HepG2 (cell line): Measurements from ENCODE around the gene HIC1. TPM values are rescaled to one million over a fixed set of nuclear protein-coding genes. Genes with fewer than 3 reads are reported as not detected.

Experiments used
- ATAC-seq: fragments of 200-7000 bp; cut with Tn5 transposase; 3 replicates; pipeline ENCODE4 v1.9.1; 2020; ENCODE audit warnings: mild to moderate bottlenecking, moderate library complexity
- BruUV-seq: library from RNA; stranded (reverse); fragments of 400-500 nt; replicated peaks from 2 replicates; lab custom pipeline; 2021; lab: Mats Ljungman, UMichigan
- CTCF ChIA-PET: fragments of 300-600 bp; formaldehyde crosslinking; extraction: SDS; loops from one replicate; lab custom pipeline; 2021; ENCODE audit warnings: low total read pairs, inconsistent platforms, low intra/inter-chr PET ratio; lab: Yijun Ruan, JAX
- POLR2A ChIA-PET: fragments of 350-600 bp; sonication (Branson Sonifier 250); formaldehyde crosslinking; loops from one replicate; lab custom pipeline; 2020; ENCODE audit warnings: antibody characterized with exemption, inconsistent platforms; lab: Yijun Ruan, JAX
- DNase-seq: peaks from one replicate; pipeline ENCODE4 v3.0.0-alpha.2; 2015; ENCODE audit warnings: low spot score
- FAIRE-seq: peaks from 3 replicates; lab custom pipeline; 2011; peaks lifted over from hg19 to GRCh38; lab: Jason Lieb, UNC
- H2AFZ ChIP-seq: one replicate; pipeline ENCODE4 v1.6.1; 2011; ENCODE audit warnings: low read length, inconsistent platforms
- H3K27ac ChIP-seq: fragments of 300-600 bp; 3 replicates; pipeline ENCODE4 v1.8.0; 2011; ENCODE audit warnings: mixed run types, mild to moderate bottlenecking, mixed read lengths, low read length, inconsistent platforms; ENCODE audit not compliant: insufficient read depth; ENCODE audit errors: extremely low read length
- H3K27me3 ChIP-seq, 2 experiments: fragments of 200-600 bp in 1 of 2; 2 replicates in 1 of 2; 3 replicates in 1 of 2; pipeline versions ENCODE4 v1.6.0 to v1.8.0; 2011; ENCODE audit warnings: low read length in 2 of 2, mild to moderate bottlenecking in 2 of 2, moderate library complexity in 2 of 2, inconsistent platforms in 1 of 2; ENCODE audit not compliant: insufficient read depth in 2 of 2, control insufficient read depth in 1 of 2
- H3K36me3 ChIP-seq, 2 experiments: fragments of 200-600 bp in 1 of 2; replicated peaks in 1 of 2; 2 replicates in 1 of 2; 3 replicates in 1 of 2; pipeline versions ENCODE4 v1.5.1 to v1.8.0; 2011; ENCODE audit warnings: low read length in 2 of 2, inconsistent platforms in 1 of 2; ENCODE audit not compliant: insufficient read depth in 2 of 2, control insufficient read depth in 1 of 2
- H3K4me1 ChIP-seq: 2 replicates; pipeline ENCODE4 v1.5.1; 2012; ENCODE audit warnings: low read length, inconsistent platforms; ENCODE audit not compliant: insufficient read depth
- H3K4me2 ChIP-seq: 2 replicates; pipeline ENCODE4 v1.6.0; 2011; ENCODE audit warnings: low read depth, low read length, inconsistent platforms
- H3K4me3 ChIP-seq, 3 experiments: fragments of 200-600 bp in 1 of 3; sonication (generic), shearing (Covaris generic) in 1 of 3; replicated peaks in 1 of 3; 2 replicates each; pipeline ENCODE4 v1.5.1; 2011 to 2016; ENCODE audit warnings: low read length in 3 of 3, inconsistent platforms in 2 of 3, low read depth in 2 of 3, mild to moderate bottlenecking in 2 of 3, control low read depth in 1 of 3, mixed read lengths in 1 of 3; ENCODE audit not compliant: insufficient read depth in 1 of 3
- H3K79me2 ChIP-seq: one replicate; pipeline ENCODE4 v1.6.1; 2011; ENCODE audit warnings: low read length, inconsistent platforms; ENCODE audit not compliant: insufficient read depth
- H3K9ac ChIP-seq: 2 replicates; pipeline ENCODE4 v1.6.0; 2011; ENCODE audit warnings: mild to moderate bottlenecking, low read depth, low read length, inconsistent platforms; ENCODE audit not compliant: insufficient read depth
- H3K9me3 ChIP-seq: 2 replicates; pipeline ENCODE4 v1.5.1; 2012; ENCODE audit warnings: mild to moderate bottlenecking, low read length
- H4K20me1 ChIP-seq: 2 replicates; pipeline ENCODE4 v1.6.0; 2011; ENCODE audit warnings: inconsistent platforms, mild to moderate bottlenecking, low read length, moderate library complexity; ENCODE audit not compliant: insufficient read depth
- ELF3 ChIP-seq: IDR thresholded peaks from 2 replicates; pipeline ENCODE4 v1.6.1; 2016; ENCODE audit warnings: missing genetic modification reagents, missing compliant biosample characterization
- GTF3A ChIP-seq: sonication (generic); formaldehyde crosslinking; conservative IDR thresholded peaks from 2 replicates; pipeline ENCODE4 v1.4.0; 2020; ENCODE audit warnings: mild to moderate bottlenecking, missing genetic modification reagents
- HNRNPL ChIP-seq: fragments of 200-400 bp; formaldehyde crosslinking; IDR thresholded peaks from 2 replicates; pipeline ENCODE4 v1.6.1; 2017; ENCODE audit warnings: mild to moderate bottlenecking, low read depth, low read length
- PCBP1 ChIP-seq: fragments of 200-400 bp; formaldehyde crosslinking; IDR thresholded peaks from 2 replicates; pipeline ENCODE4 v1.6.1; 2017; ENCODE audit warnings: mild to moderate bottlenecking, low read depth, low read length, borderline replicate concordance
- PCBP2 ChIP-seq: fragments of 200-400 bp; formaldehyde crosslinking; optimal IDR thresholded peaks from 2 replicates; pipeline ENCODE3; 2018; ENCODE audit warnings: low read length, low read depth; ENCODE audit not compliant: poor library complexity, severe bottlenecking
- RFXAP ChIP-seq: sonication (generic); formaldehyde crosslinking; IDR thresholded peaks from 2 replicates; pipeline ENCODE4 v1.4.0; 2020; ENCODE audit warnings: missing genetic modification reagents, borderline replicate concordance
- SAP130 ChIP-seq: IDR thresholded peaks from 2 replicates; pipeline ENCODE4 v1.6.1; 2016; ENCODE audit warnings: low read depth
- STAG1 ChIP-seq: sonication (generic); formaldehyde crosslinking; IDR thresholded peaks from 2 replicates; pipeline ENCODE4 v1.4.0; 2020; ENCODE audit warnings: missing genetic modification reagents
- STAT5B ChIP-seq: sonication (generic); formaldehyde crosslinking; IDR thresholded peaks from 2 replicates; pipeline ENCODE4 v1.4.0; 2020; ENCODE audit warnings: missing genetic modification reagents
- TBP ChIP-seq: sonication (generic); formaldehyde crosslinking; IDR thresholded peaks from 2 replicates; pipeline ENCODE4 v1.5.0; 2020; ENCODE audit warnings: missing genetic modification reagents
- ZFYVE20 ChIP-seq: sonication (generic); formaldehyde crosslinking; IDR thresholded peaks from 2 replicates; pipeline ENCODE4 v1.8.0; 2023; ENCODE audit warnings: low read depth, mild to moderate bottlenecking, moderate library complexity, missing genetic modification reagents, borderline replicate concordance
- ZKSCAN1 ChIP-seq: fragments of 150-350 bp; IDR thresholded peaks from 2 replicates; pipeline ENCODE4 v1.6.1; 2014; ENCODE audit warnings: low read length
- ZNF12 ChIP-seq: sonication (generic); formaldehyde crosslinking; IDR thresholded peaks from 2 replicates; pipeline ENCODE4 v1.5.0; 2020; ENCODE audit warnings: missing genetic modification reagents
- ZNF18 ChIP-seq: sonication (generic); formaldehyde crosslinking; IDR thresholded peaks from 2 replicates; pipeline ENCODE4 v1.8.0; 2022; ENCODE audit warnings: mild to moderate bottlenecking, missing genetic modification reagents; ENCODE audit not compliant: insufficient replicate concordance
- ZNF3 ChIP-seq: IDR thresholded peaks from 2 replicates; pipeline ENCODE4 v1.7.0; 2017; ENCODE audit warnings: inconsistent platforms
- ZNF562 ChIP-seq: sonication (generic); formaldehyde crosslinking; IDR thresholded peaks from 2 replicates; pipeline ENCODE4 v1.8.0; 2022; ENCODE audit warnings: missing genetic modification reagents, borderline replicate concordance
- WGBS: methylation state at CpG from one replicate; pipeline ENCODE4 v1.1.6; 2017; ENCODE audit warnings: low lambda C conversion rate; 5-methylcytosine and 5-hydroxymethylcytosine counted together
- in situ Hi-C: cut with HindIII; loops from 2 replicates; pipeline ENCODE4 v1.10.0; 2017; ENCODE audit warnings: low pct_unique_long_range_greater_than_20kb; ENCODE audit not compliant: extremely low pct_ligation_motif_present
- intact Hi-C: fragments of 100-400 bp; cut with micrococcal nuclease; formaldehyde crosslinking; loops from one replicate; pipeline ENCODE4 v1.10.0; 2022; ENCODE audit not compliant: unreplicated experiment
- polyA plus RNA-seq, 8 experiments: library from polyadenylated mRNA; depleted of rRNA in 3 of 8; stranded (reverse) in 7 of 8; unstranded in 1 of 8; fragments of >200 nt; fragmentation: Illumina TruSeq in 4 of 8; extraction: Trizol in 4 of 8; gene quantifications; 2 replicates each; pipeline versions ENCODE4 v1.2.1 to v1.2.3, GENCODE V29; 2011 to 2016; ENCODE audit warnings: low read depth in 4 of 8, missing spikeins in 1 of 8, mixed read lengths in 1 of 8; ENCODE audit not compliant: insufficient read depth in 1 of 8
- total RNA-seq, 5 experiments: library from RNA; depleted of rRNA; stranded (reverse); fragments of >200 nt; fragmentation: Illumina TruSeq; extraction: Trizol; gene quantifications; 2 replicates each; pipeline ENCODE4 v1.2.3, GENCODE V29; 2016; ENCODE audit warnings: low read depth in 1 of 5

Gene HIC1
- total and polyA plus RNA-seq, 2 of the 13 experiments (the other 11 are each of a cell fraction or from before 2014, with no cell fraction given), result 0.04 to 0.31 TPM

GRCh38 chr17:2034157-2034556, 20.7 kb upstream of the HIC1 start (continued):
- TF ChIP-seq ZNF562 (no peak), PCBP2 (no peak), STAG1 (CRISPR knock-in tag) (no peak)

- CTCF ChIA-PET, result no interaction called here
- no peaks in the 10 kb centered on the region for H3K9me3 ChIP-seq
- H3K9ac ChIP-seq, result no peak overlapping the region
- no peak for TF ChIP-seq PCBP1
- no peak for TF ChIP-seq STAT5B (CRISPR knock-in tag)
- no peak for TF ChIP-seq TBP (CRISPR knock-in tag)
- no peak for TF ChIP-seq HNRNPL
- TF ChIP-seq ZFYVE20 (CRISPR knock-in tag), result no peak
- TF ChIP-seq RFXAP, result no peak
- TF ChIP-seq ELF3 (CRISPR knock-in tag), result no peak
- TF ChIP-seq ZNF18 (CRISPR knock-in tag), result no peak
- TF ChIP-seq GTF3A (CRISPR knock-in tag), result no peak
- TF ChIP-seq ZNF3, result no peak
- TF ChIP-seq ZKSCAN1, result no peak
- TF ChIP-seq ZNF12 (CRISPR knock-in tag), result no peak
- TF ChIP-seq SAP130, result no peak
- no peaks in the 10 kb centered on the region for H3K27me3 ChIP-seq
- no peak overlapping the region for H2AFZ ChIP-seq
- BruUV-seq, result no TSS peak
- intact Hi-C loops, result no loop called here
- peaks cover 15 to 28% of the 10 kb centered on the region in 2 experiments; a peak in 4 of 5 replicates for H3K36me3 ChIP-seq
- no peak overlapping the region for H3K4me2 ChIP-seq
- in situ Hi-C loops, result loop anchor here (25.0 kb wide), 1 partner anchor 323 kb away; the partner anchor contains the start of genes TLCD2 and WDR81
- no peak for ATAC-seq
- POLR2A ChIA-PET, result no interaction called here
- peaks cover 6% of the 10 kb centered on the region for H3K79me2 ChIP-seq
- no peak overlapping the region for H3K27ac ChIP-seq
- no peak for FAIRE-seq
- H3K4me1 ChIP-seq, result peaks cover 11% of the 10 kb centered on the region
- no peak for DNase-seq
- no peak overlapping the region for H3K4me3 ChIP-seq
- H4K20me1 ChIP-seq, result peaks cover 4% of the 10 kb centered on the region
- 100% methylated on average over 4 of the region's 9 CpGs for WGBS
Measured at GRCh38 chr17:2034806-2035540, 19.9 kb upstream of the HIC1 start.
